ENCODE results near the gene GPATCH3. TPM values are rescaled to one million over a fixed set of nuclear protein-coding genes. Genes with fewer than 3 reads are reported as not detected.
"Not testable (repeated sequence)": the region's sequence is repeated elsewhere in the genome, so short reads cannot be mapped to it uniquely, and the experiment has no call there.

Gene GPATCH3
- total and polyA plus RNA-seq, 2 donors (not counting 3 experiments of a cell fraction or from before 2014, with no cell fraction given) = 12.1 to 17.7 TPM

GRCh38 chr1:26874896-26875295 is 25.4 kb downstream of the GPATCH3 start:
- H3K9ac ChIP-seq (replicated peaks; ENCODE audit: extremely low read depth, insufficient read depth, low read length) = no peak overlapping the region
- H4K20me1 ChIP-seq (replicated peaks; ENCODE audit: control insufficient read depth, extremely low read depth, insufficient read depth, low read length) = no peaks in the 10 kb centered on the region
- no peaks in the 10 kb centered on the region for H3K9me3 ChIP-seq (replicated peaks; ENCODE audit: control insufficient read depth, insufficient read depth, low read length)
- BruUV-seq (replicated peaks) = no TSS peak
- H3K9me1 ChIP-seq (replicated peaks; ENCODE audit: control insufficient read depth, extremely low read depth, insufficient read depth, low read length) = no peaks in the 10 kb centered on the region
- FAIRE-seq (no peak), DNase-seq (ENCODE audit: low read depth, low spot score) (no peak)
- no peak overlapping the region for H3K4me3 ChIP-seq (replicated peaks in 1 of 3; ENCODE audit: insufficient read depth in 1 of 3, low read depth in 1 of 3, low read length in 3 of 3)
- dilution Hi-C loops (cut with MboI; ENCODE audit: extremely low pct_ligation_motif_present, low sequenced_read_pairs) (no loop called here), intact Hi-C loops (cut with micrococcal nuclease) (no loop called here)
- H3K36me3 ChIP-seq (ENCODE audit: control insufficient read depth in 2 of 2, extremely low read depth in 1 of 2, insufficient read depth in 2 of 2, low read length in 2 of 2) = peaks cover 6 to 16% of the 10 kb centered on the region in 2 experiments
- no peak overlapping the region for H2AFZ ChIP-seq (ENCODE audit: low read depth, low read length)
- no peak overlapping the region for H3K27ac ChIP-seq (ENCODE audit: insufficient read depth, low read depth, low read length)
- ChIA-PET POLR2A (no interaction called here), CTCF (interaction anchor here (0.6 kb wide), 1 partner anchor 65 kb away, joined by 3 read pairs; no protein-coding TSS in a partner anchor)
- no peaks in the 10 kb centered on the region for H3K4me1 ChIP-seq (ENCODE audit: control insufficient read depth, extremely low read depth, insufficient read depth, low read length)
- TF ChIP-seq MAX (IDR thresholded peaks at IDR 0.05; ENCODE audit: insufficient read depth, insufficient read length) (no peak), MYC (IDR thresholded peaks at IDR 0.05; ENCODE audit: low read depth, low read length) (no peak)
- H3K27me3 ChIP-seq (ENCODE audit: control insufficient read depth in 2 of 2, insufficient read depth in 2 of 2, low read length in 2 of 2) = no peaks in the 10 kb centered on the region
- no peaks in the 10 kb centered on the region for H3K79me2 ChIP-seq (ENCODE audit: control insufficient read depth, insufficient read depth, low read length)
- no peak overlapping the region for H3K4me2 ChIP-seq (ENCODE audit: insufficient read depth, low read length)

- H4K20me1 ChIP-seq (replicated peaks; ENCODE audit: control insufficient read depth, extremely low read depth, insufficient read depth, low read length); POLR2A ChIA-PET; H3K79me2 ChIP-seq (ENCODE audit: control insufficient read depth, insufficient read depth, low read length); H3K27ac ChIP-seq (ENCODE audit: insufficient read depth, low read depth, low read length); H3K9ac ChIP-seq (replicated peaks; ENCODE audit: extremely low read depth, insufficient read depth, low read length); H3K4me3 ChIP-seq (replicated peaks in 1 of 3; ENCODE audit: insufficient read depth in 1 of 3, low read depth in 1 of 3, low read length in 3 of 3); intact Hi-C loops (cut with micrococcal nuclease); H3K27me3 ChIP-seq (ENCODE audit: control insufficient read depth in 2 of 2, insufficient read depth in 2 of 2, low read length in 2 of 2); H3K9me1 ChIP-seq (replicated peaks; ENCODE audit: control insufficient read depth, extremely low read depth, insufficient read depth, low read length); DNase-seq (ENCODE audit: low read depth, low spot score); H2AFZ ChIP-seq (ENCODE audit: low read depth, low read length); H3K9me3 ChIP-seq (replicated peaks; ENCODE audit: control insufficient read depth, insufficient read depth, low read length); H3K4me1 ChIP-seq (ENCODE audit: control insufficient read depth, extremely low read depth, insufficient read depth, low read length); BruUV-seq (replicated peaks); dilution Hi-C loops (cut with MboI; ENCODE audit: extremely low pct_ligation_motif_present, low sequenced_read_pairs); H3K36me3 ChIP-seq (ENCODE audit: control insufficient read depth in 2 of 2, extremely low read depth in 1 of 2, insufficient read depth in 2 of 2, low read length in 2 of 2); H3K4me2 ChIP-seq (ENCODE audit: insufficient read depth, low read length): not testable (repeated sequence)
- peak; percentile 21 for FAIRE-seq
- CTCF ChIA-PET = interaction anchor here (0.6 to 1.7 kb wide), 4 partner anchors 10 to 271 kb away, joined by 3 to 5 read pairs (median 4); no protein-coding TSS in a partner anchor
These were observed 27.2 kb downstream of the GPATCH3 start for GRCh38 chr1:26873097-26873496.

Data from endothelial cell of umbilical vein (primary cell).